DOHH2 (cell line): ENCODE measurements around the gene BTRC.

Source experiments
- H3F3A ChIP-seq: fragments of 200-600 bp; sonication (generic), shearing (Covaris generic); 2 replicates; pipeline ENCODE4 v1.6.0; 2016; ENCODE audit warnings: antibody characterized with exemption, mild to moderate bottlenecking; ENCODE audit not compliant: control insufficient read depth, insufficient read depth
- H3K27ac ChIP-seq: fragments of 200-600 bp; sonication (generic); 2 replicates; pipeline ENCODE4 v1.5.1; 2014; ENCODE audit warnings: low read depth, mild to moderate bottlenecking, low read length, moderate library complexity
- H3K27me3 ChIP-seq: fragments of 200-600 bp; sonication (generic); 2 replicates; pipeline ENCODE4 v1.6.1; 2014; ENCODE audit warnings: mild to moderate bottlenecking, low read length, mixed read lengths; ENCODE audit not compliant: control insufficient read depth
- H3K36me3 ChIP-seq: fragments of 200-600 bp; sonication (generic); 2 replicates; pipeline ENCODE4 v1.6.1; 2014; ENCODE audit warnings: mild to moderate bottlenecking, low read length, moderate library complexity, mixed read lengths; ENCODE audit not compliant: control insufficient read depth
- H3K4me1 ChIP-seq: fragments of 200-600 bp; sonication (generic); 2 replicates; pipeline ENCODE4 v1.6.1; 2014; ENCODE audit warnings: mild to moderate bottlenecking, low read length, mixed read lengths; ENCODE audit not compliant: control insufficient read depth
- H3K4me2 ChIP-seq: fragments of 200-600 bp; sonication (generic); 2 replicates; pipeline ENCODE4 v1.6.0; 2014; ENCODE audit warnings: mild to moderate bottlenecking, low read length, moderate library complexity
- H3K4me3 ChIP-seq: fragments of 200-600 bp; sonication (generic); 2 replicates; pipeline ENCODE4 v1.5.1; 2014; ENCODE audit warnings: mild to moderate bottlenecking, low read length, mixed read lengths
- H3K79me2 ChIP-seq: fragments of 200-600 bp; sonication (generic); 2 replicates; pipeline ENCODE4 v1.6.1; 2014; ENCODE audit warnings: mild to moderate bottlenecking, low read length, mixed read lengths; ENCODE audit not compliant: control insufficient read depth
- H3K9me2 ChIP-seq: fragments of 200-600 bp; sonication (generic); replicated peaks from 2 replicates; pipeline ENCODE4 v1.6.1; 2014; ENCODE audit warnings: mild to moderate bottlenecking, low read length, mixed read lengths; ENCODE audit not compliant: control insufficient read depth
- H3K9me3 ChIP-seq: fragments of 200-600 bp; sonication (generic); 2 replicates; pipeline ENCODE4 v1.6.1; 2014; ENCODE audit warnings: antibody characterized with exemption, low read length, mixed read lengths; ENCODE audit not compliant: control insufficient read depth, insufficient read depth
- H4K20me1 ChIP-seq: fragments of 200-600 bp; sonication (generic); 2 replicates; pipeline ENCODE4 v1.6.0; 2014; ENCODE audit warnings: low read depth, mild to moderate bottlenecking, antibody characterized with exemption, low read length, moderate library complexity; ENCODE audit not compliant: control insufficient read depth, insufficient read depth
- CTCF ChIP-seq: fragments of 200-600 bp; sonication (generic); IDR thresholded peaks from one replicate; pipeline ENCODE4 v1.5.1; 2014; ENCODE audit warnings: antibody characterized with exemption, mild to moderate bottlenecking, low read depth, low read length; ENCODE audit not compliant: poor library complexity, severe bottlenecking
- EZH2phosphoT487 ChIP-seq: fragments of 200-600 bp; sonication (generic); IDR thresholded peaks from 2 replicates; pipeline ENCODE4 v1.6.1; 2017; ENCODE audit warnings: borderline replicate concordance, mild to moderate bottlenecking, antibody characterized with exemption, low read length, moderate library complexity, mixed read lengths

BTRC gene

GRCh38 chr10:101481256-101481655 lies 127.3 kb downstream of the BTRC start:
- Histone ChIP-seq H3K79me2 (no peaks in the 10 kb centered on the region), H3K4me2 (no peak overlapping the region), H3K9me2 (no peaks in the 10 kb centered on the region), H3K36me3 (no peaks in the 10 kb centered on the region), H4K20me1 (no peaks in the 10 kb centered on the region), H3K4me3 (no peak overlapping the region), H3K4me1 (no peaks in the 10 kb centered on the region), H3K9me3 (no peaks in the 10 kb centered on the region), H3K27me3 (no peaks in the 10 kb centered on the region), H3K27ac (no peak overlapping the region), H3F3A (no peaks in the 10 kb centered on the region)
- no peak for TF ChIP-seq EZH2phosphoT487
- no peak for TF ChIP-seq CTCF

GRCh38 chr10:101482568-101482967 lies 128.6 kb downstream of the BTRC start:
- H3K79me2 ChIP-seq: no peaks in the 10 kb centered on the region
- no peaks in the 10 kb centered on the region for H4K20me1 ChIP-seq
- H3K4me1 ChIP-seq: no peaks in the 10 kb centered on the region
- no peak for TF ChIP-seq CTCF
- no peak for TF ChIP-seq EZH2phosphoT487
- H3K9me3 ChIP-seq: no peaks in the 10 kb centered on the region
- H3K4me2 ChIP-seq: no peak overlapping the region
- no peak overlapping the region for H3K27ac ChIP-seq
- H3K4me3 ChIP-seq: no peak overlapping the region
- no peaks in the 10 kb centered on the region for H3K36me3 ChIP-seq
- no peaks in the 10 kb centered on the region for H3K27me3 ChIP-seq
- H3K9me2 ChIP-seq: no peaks in the 10 kb centered on the region
- H3F3A ChIP-seq: no peaks in the 10 kb centered on the region

DNA sequence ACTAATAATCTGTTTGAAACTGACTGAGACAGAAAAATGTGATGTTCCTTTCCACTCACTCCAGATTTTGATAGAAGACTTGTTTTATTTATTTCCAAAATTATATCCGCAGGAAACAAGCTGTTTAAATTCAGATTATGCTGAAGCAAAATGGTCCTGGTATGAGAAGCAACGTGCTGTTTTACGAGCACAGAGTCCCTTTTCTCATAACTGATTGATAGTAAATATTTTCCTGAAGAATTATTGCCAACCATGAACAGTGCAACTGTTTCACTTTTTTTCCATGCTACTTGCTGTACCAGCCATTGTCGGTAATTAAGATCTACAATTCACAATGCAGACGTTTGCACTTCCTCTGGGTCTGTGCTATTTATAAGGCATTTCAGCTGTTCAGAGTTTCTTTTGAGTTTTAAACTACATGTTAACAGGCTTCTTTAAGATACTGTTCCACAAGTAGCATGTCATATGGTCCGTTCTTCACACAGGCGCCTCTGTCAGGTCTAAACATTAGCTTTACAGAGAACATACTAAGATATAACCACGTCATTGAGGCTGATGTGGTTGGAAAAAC lies 130.3 kb downstream of the BTRC start:
- H3K9me2 ChIP-seq: no peaks in the 10 kb centered on the region
- no peaks in the 10 kb centered on the region for H3K4me1 ChIP-seq
- no peak for TF ChIP-seq EZH2phosphoT487
- no peak for TF ChIP-seq CTCF
- no peaks in the 10 kb centered on the region for H3K9me3 ChIP-seq
- no peaks in the 10 kb centered on the region for H3K36me3 ChIP-seq
- no peak overlapping the region for H3K27ac ChIP-seq
- no peak overlapping the region for H3K4me2 ChIP-seq
- no peaks in the 10 kb centered on the region for H4K20me1 ChIP-seq
- no peak overlapping the region for H3K4me3 ChIP-seq
- no peaks in the 10 kb centered on the region for H3K27me3 ChIP-seq
- no peaks in the 10 kb centered on the region for H3F3A ChIP-seq
- no peaks in the 10 kb centered on the region for H3K79me2 ChIP-seq

- TF ChIP-seq EZH2phosphoT487: no peak
- no peak for TF ChIP-seq CTCF
- Histone ChIP-seq H3K4me2 (no peak overlapping the region), H3K9me2 (no peaks in the 10 kb centered on the region), H3K4me1 (no peaks in the 10 kb centered on the region), H3F3A (no peaks in the 10 kb centered on the region), H3K9me3 (no peaks in the 10 kb centered on the region), H4K20me1 (no peaks in the 10 kb centered on the region), H3K79me2 (no peaks in the 10 kb centered on the region), H3K4me3 (no peak overlapping the region), H3K27ac (no peak overlapping the region), H3K27me3 (no peaks in the 10 kb centered on the region), H3K36me3 (no peaks in the 10 kb centered on the region)
Measured at GRCh38 chr10:101485207-101485606, 131.2 kb downstream of the BTRC start.
